H1 (cell line): ENCODE measurements around the gene RBFOX1. TPM values are rescaled to one million over a fixed set of nuclear protein-coding genes. Genes with fewer than 3 reads are reported as not detected.

Source experiments
- CTCF ChIA-PET: fragments of 300-600 bp; sonication (Branson Sonifier 250); formaldehyde crosslinking; loops from one replicate; lab custom pipeline; 2021; ENCODE audit not compliant: partially characterized antibody; lab: Charles Lee
- POLR2A ChIA-PET: fragments of 300-600 bp; sonication (Branson Sonifier 250); formaldehyde crosslinking; loops from one replicate; lab custom pipeline; 2021; ENCODE audit warnings: inconsistent platforms; ENCODE audit not compliant: partially characterized antibody; lab: Charles Lee
- DNase-seq, 2 experiments: peaks; one replicate each; pipeline versions ENCODE4 v3.0.0 to v3.0.0-alpha.2; 2010 to 2022; ENCODE audit warnings: low spot score in 2 of 2, low read depth in 1 of 2, mixed read lengths in 1 of 2
- FAIRE-seq: peaks from 2 replicates; lab custom pipeline; 2011; peaks lifted over from hg19 to GRCh38; lab: Jason Lieb, UNC
- H2AFZ ChIP-seq: 2 replicates; pipeline ENCODE4 v1.8.1; 2012; ENCODE audit warnings: low read length, inconsistent platforms
- H2AK5ac ChIP-seq: 2 replicates; pipeline ENCODE4 v1.6.1; 2013; ENCODE audit warnings: low read depth, low read length
- H2BK120ac ChIP-seq: replicated peaks from 2 replicates; pipeline ENCODE3; 2013; ENCODE audit warnings: low read depth, low read length, inconsistent platforms
- H2BK12ac ChIP-seq: 2 replicates; pipeline ENCODE4 v1.6.1; 2013; ENCODE audit warnings: low read depth, low read length
- H2BK15ac ChIP-seq: 2 replicates; pipeline ENCODE4 v1.6.1; 2013; ENCODE audit warnings: low read length
- H2BK20ac ChIP-seq: 2 replicates; pipeline ENCODE4 v1.6.1; 2013; ENCODE audit warnings: low read length
- H2BK5ac ChIP-seq: 2 replicates; pipeline ENCODE4 v1.6.1; 2013; ENCODE audit warnings: low read depth, low read length
- H3K14ac ChIP-seq: 2 replicates; pipeline ENCODE4 v1.6.1; 2013; ENCODE audit warnings: inconsistent platforms; ENCODE audit not compliant: insufficient read length
- H3K18ac ChIP-seq: 2 replicates; pipeline ENCODE4 v1.6.1; 2013; ENCODE audit warnings: low read length; ENCODE audit errors: extremely low read depth
- H3K23ac ChIP-seq: 2 replicates; pipeline ENCODE4 v1.6.1; 2013; ENCODE audit warnings: inconsistent platforms; ENCODE audit not compliant: insufficient read length
- H3K23me2 ChIP-seq: 2 replicates; pipeline ENCODE4 v1.6.1; 2013; ENCODE audit warnings: low read depth, low read length
- H3K27ac ChIP-seq: 2 replicates; pipeline ENCODE4 v1.6.1; 2011; ENCODE audit warnings: low read depth, low read length, inconsistent platforms
- H3K27me3 ChIP-seq, 4 experiments: replicated peaks in 1 of 4; 1 replicate in 1 of 4; 2 replicates in 3 of 4; pipeline versions ENCODE4 v1.6.1 to v1.8.1; 2011 to 2013; ENCODE audit warnings: low read length in 3 of 4, mild to moderate bottlenecking in 3 of 4, inconsistent platforms in 2 of 4, mixed read lengths in 2 of 4, moderate library complexity in 1 of 4; ENCODE audit not compliant: control insufficient read depth in 3 of 4, insufficient read depth in 3 of 4; ENCODE audit errors: extremely low read depth in 1 of 4
- H3K36me3 ChIP-seq, 4 experiments: 2 replicates each; pipeline versions ENCODE4 v1.6.1 to v1.8.1; 2011 to 2013; ENCODE audit warnings: mild to moderate bottlenecking in 4 of 4, low read length in 3 of 4, moderate library complexity in 2 of 4, control low read depth in 1 of 4, inconsistent platforms in 1 of 4; ENCODE audit not compliant: insufficient read depth in 4 of 4, control insufficient read depth in 2 of 4
- H3K4ac ChIP-seq: replicated peaks from 2 replicates; pipeline ENCODE3; 2013; ENCODE audit warnings: low read length, low read depth, mixed read lengths, inconsistent platforms; ENCODE audit not compliant: insufficient read length
- H3K4me1 ChIP-seq, 4 experiments: replicated peaks in 1 of 4; 1 replicate in 1 of 4; 2 replicates in 3 of 4; pipeline versions ENCODE4 v1.6.1 to v1.8.1; 2011 to 2013; ENCODE audit warnings: low read length in 3 of 4, inconsistent platforms in 2 of 4, mixed read lengths in 1 of 4; ENCODE audit not compliant: insufficient read depth in 4 of 4, control insufficient read depth in 3 of 4
- H3K4me2 ChIP-seq, 2 experiments: 2 replicates each; pipeline versions ENCODE4 v1.6.1 to v1.8.1; 2011 to 2013; ENCODE audit warnings: low read depth in 2 of 2, low read length in 2 of 2, control low read depth in 1 of 2, inconsistent platforms in 1 of 2, mild to moderate bottlenecking in 1 of 2; ENCODE audit not compliant: insufficient read depth in 1 of 2
- H3K4me3 ChIP-seq, 4 experiments: fragments of 200-600, 300-600 bp in 1 of 4; sonication (generic), shearing (Covaris generic), sonication (Bioruptor Twin) in 1 of 4; 2 replicates each; pipeline versions ENCODE4 v1.5.1 to v1.8.1; 2011 to 2016; ENCODE audit warnings: low read length in 4 of 4, low read depth in 3 of 4, control low read depth in 2 of 4, inconsistent platforms in 2 of 4, mild to moderate bottlenecking in 2 of 4, mixed read lengths in 1 of 4, moderate library complexity in 1 of 4; ENCODE audit not compliant: insufficient read depth in 2 of 4; ENCODE audit errors: extremely low read depth in 1 of 4
- H3K56ac ChIP-seq: replicated peaks from 2 replicates; pipeline ENCODE3; 2013; ENCODE audit warnings: low read depth, mild to moderate bottlenecking, mixed read lengths, low read length, inconsistent platforms; ENCODE audit not compliant: insufficient read length
- H3K79me1 ChIP-seq: 2 replicates; pipeline ENCODE4 v1.6.1; 2013; ENCODE audit warnings: low read depth, low read length, control low read depth
- H3K79me2 ChIP-seq, 2 experiments: 2 replicates each; pipeline versions ENCODE4 v1.6.1 to v1.8.1; 2012 to 2013; ENCODE audit warnings: low read length in 2 of 2, mild to moderate bottlenecking in 2 of 2, inconsistent platforms in 1 of 2; ENCODE audit not compliant: insufficient read depth in 2 of 2, control insufficient read depth in 1 of 2
- H3K9ac ChIP-seq, 4 experiments: replicated peaks in 1 of 4; 1 replicate in 1 of 4; 2 replicates in 3 of 4; pipeline versions ENCODE4 v1.6.1 to v1.8.1; 2011 to 2013; ENCODE audit warnings: low read depth in 3 of 4, low read length in 3 of 4, control low read depth in 2 of 4, mild to moderate bottlenecking in 2 of 4, moderate library complexity in 2 of 4, inconsistent platforms in 1 of 4; ENCODE audit errors: extremely low read depth in 1 of 4
- H3K9me3 ChIP-seq, 2 experiments: 2 replicates each; pipeline versions ENCODE4 v1.6.1 to v1.8.1; 2012 to 2013; ENCODE audit warnings: mild to moderate bottlenecking in 2 of 2, moderate library complexity in 2 of 2, control low read depth in 1 of 2, inconsistent platforms in 1 of 2, low read depth in 1 of 2, low read length in 1 of 2, mixed read lengths in 1 of 2; ENCODE audit not compliant: insufficient read depth in 2 of 2
- H4K20me1 ChIP-seq, 2 experiments: replicated peaks in 1 of 2; 2 replicates each; pipeline versions ENCODE3 to v1.8.1; 2011 to 2013; ENCODE audit warnings: inconsistent platforms in 2 of 2, low read length in 2 of 2, mild to moderate bottlenecking in 1 of 2; ENCODE audit not compliant: insufficient read depth in 2 of 2, control insufficient read depth in 1 of 2
- H4K5ac ChIP-seq: 2 replicates; pipeline ENCODE4 v1.6.1; 2013; ENCODE audit warnings: low read length, low read depth, mixed read lengths, inconsistent platforms; ENCODE audit not compliant: insufficient read length
- H4K8ac ChIP-seq: 2 replicates; pipeline ENCODE4 v1.8.0; 2013; ENCODE audit warnings: mild to moderate bottlenecking, moderate library complexity, low read length, inconsistent platforms; ENCODE audit not compliant: insufficient read depth; ENCODE audit errors: extremely low read depth
- H4K91ac ChIP-seq: replicated peaks from 2 replicates; pipeline ENCODE3; 2013; ENCODE audit warnings: low read length, mixed read lengths, inconsistent platforms; ENCODE audit not compliant: insufficient read length
- CBX8 ChIP-seq: fragments of 300-800, 300-1000 bp; sonication (generic); IDR thresholded peaks from 2 replicates; pipeline ENCODE4 v1.7.1; 2016; ENCODE audit warnings: low read depth, low read length, borderline replicate concordance
- JUND ChIP-seq: IDR thresholded peaks from 2 replicates; pipeline ENCODE4 v1.6.1; 2011; ENCODE audit warnings: mild to moderate bottlenecking, improper control_type of control experiment, low read length
- MAX ChIP-seq: IDR thresholded peaks from 2 replicates; pipeline ENCODE4 v1.6.1; 2012; ENCODE audit warnings: inconsistent platforms
- NANOG ChIP-seq: IDR thresholded peaks from 2 replicates; pipeline ENCODE4 v1.6.1; 2011; ENCODE audit warnings: low read length, low read depth, mild to moderate bottlenecking, inconsistent platforms; ENCODE audit not compliant: insufficient read depth, poor library complexity, severe bottlenecking
- POLR2A ChIP-seq, 2 experiments: IDR thresholded peaks; 1 replicate in 1 of 2; 2 replicates in 1 of 2; pipeline ENCODE4 v1.6.1; 2011; ENCODE audit warnings: low read depth in 2 of 2, low read length in 2 of 2, mild to moderate bottlenecking in 2 of 2; ENCODE audit errors: control extremely low read depth in 1 of 2
- RAD21 ChIP-seq, 2 experiments: IDR thresholded peaks in 1 of 2; conservative IDR thresholded peaks in 1 of 2; 2 replicates each; pipeline ENCODE4 v1.6.1; 2011; ENCODE audit warnings: low read depth in 2 of 2, low read length in 2 of 2, improper control_type of control experiment in 1 of 2, inconsistent platforms in 1 of 2, mild to moderate bottlenecking in 1 of 2, moderate library complexity in 1 of 2
- RFX5 ChIP-seq: IDR thresholded peaks from 2 replicates; pipeline ENCODE4 v1.6.1; 2011; ENCODE audit warnings: low read depth, low read length, improper control_type of control experiment, borderline replicate concordance
- SIN3A ChIP-seq, 2 experiments: IDR thresholded peaks in 1 of 2; conservative IDR thresholded peaks in 1 of 2; 2 replicates each; pipeline ENCODE4 v1.6.1; 2011 to 2012; ENCODE audit warnings: low read length in 2 of 2, improper control_type of control experiment in 1 of 2, low read depth in 1 of 2, mild to moderate bottlenecking in 1 of 2
- SIRT6 ChIP-seq: IDR thresholded peaks from one replicate; pipeline ENCODE4 v1.7.1; 2012; ENCODE audit warnings: low read length, inconsistent platforms
- SP1 ChIP-seq: IDR thresholded peaks from 2 replicates; pipeline ENCODE4 v1.6.1; 2011; ENCODE audit warnings: low read depth, low read length
- TAF7 ChIP-seq: optimal IDR thresholded peaks from 2 replicates; pipeline ENCODE3; 2011; ENCODE audit warnings: low read depth, mild to moderate bottlenecking, inconsistent platforms, low read length, moderate library complexity, borderline replicate concordance
- TBP ChIP-seq: IDR thresholded peaks from 2 replicates; pipeline ENCODE4 v1.6.1; 2011; ENCODE audit warnings: low read depth, low read length, improper control_type of control experiment
- WGBS, 2 experiments: shearing (Covaris generic) in 1 of 2; methylation state at CpG; one replicate each; pipeline versions ENCODE4 v1.1.6 to v1.1.7; 2013 to 2015; ENCODE audit warnings: low lambda C conversion rate in 2 of 2, mixed read lengths in 2 of 2, inconsistent platforms in 1 of 2, low coverage in 1 of 2, missing lambda C conversion rate in 1 of 2; ENCODE audit not compliant: insufficient replicate concordance in 2 of 2, insufficient coverage in 1 of 2, insufficient read length in 1 of 2; ENCODE audit errors: extremely low coverage in 1 of 2, missing lambda C conversion rate in 1 of 2; 5-methylcytosine and 5-hydroxymethylcytosine counted together
- polyA plus RNA-seq, 7 experiments: library from polyadenylated mRNA; depleted of rRNA in 3 of 7; stranded (reverse) in 5 of 7; unstranded in 2 of 7; fragments of >200 nt in 5 of 7; fragments of 200-250 nt in 2 of 7; gene quantifications; 1 replicate in 5 of 7; 2 replicates in 1 of 7; 4 replicates in 1 of 7; pipeline versions ENCODE4 v1.2.1 to v1.2.3, GENCODE V29; 2011 to 2013; ENCODE audit warnings: missing spikeins in 2 of 7, mixed read lengths in 2 of 7
- total RNA-seq: library from RNA; stranded (reverse); fragmentation: NEBNext Ultra II Directional; extraction: Animal tissue kit (Norgen Biotek cat#: 25700); gene quantifications from 2 replicates; pipeline ENCODE4 v1.2.1, GENCODE V29; 2021

Gene RBFOX1
- total and polyA plus RNA-seq, 2 of the 8 experiments (the other 6 are each of a cell fraction or from before 2014, with no cell fraction given): 1.7 to 2.8 TPM

DNA sequence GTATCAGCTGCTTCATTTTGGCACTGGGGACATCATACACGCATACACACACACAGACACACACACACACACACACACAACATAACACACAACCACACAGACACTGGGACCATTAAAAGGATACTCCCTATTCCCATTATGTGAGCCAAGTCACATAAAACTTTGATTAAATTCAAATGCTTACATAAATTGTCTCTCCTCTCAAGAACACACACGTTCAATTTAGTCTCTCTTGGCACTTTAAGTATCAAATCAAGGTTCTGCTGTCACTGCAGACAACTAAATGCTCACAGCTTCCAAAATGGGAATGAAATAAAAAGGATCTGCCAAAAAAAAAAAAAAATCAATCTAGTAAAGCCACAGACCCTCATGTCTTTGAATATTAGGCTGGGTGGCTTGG lies 184.9 kb downstream of the RBFOX1 start:
- H4K91ac ChIP-seq: no peak overlapping the region
- no peak overlapping the region for H3K4me2 ChIP-seq
- no peak overlapping the region for H3K23ac ChIP-seq
- 95% methylated on average over 2 of the region's 2 CpGs; no CpG with 5 or more reads in 1 of the 2 experiments for WGBS, 2 experiments
- H2AK5ac ChIP-seq: no peak overlapping the region
- POLR2A ChIA-PET: no interaction called here
- no peak overlapping the region for H2BK20ac ChIP-seq
- H3K56ac ChIP-seq: no peak overlapping the region
- no peak overlapping the region for H2AFZ ChIP-seq
- H2BK12ac ChIP-seq: no peak overlapping the region
- no peak overlapping the region for H3K14ac ChIP-seq
- H2BK15ac ChIP-seq: no peak overlapping the region
- DNase-seq (no peak), FAIRE-seq (no peak)
- no peaks in the 10 kb centered on the region for H3K79me1 ChIP-seq
- peaks cover 0 to 3% of the 10 kb centered on the region in 2 experiments; a peak in 1 of 4 replicates for H3K9me3 ChIP-seq
- H3K9ac ChIP-seq: no peak overlapping the region
- H3K36me3 ChIP-seq: no peaks in the 10 kb centered on the region
- H3K18ac ChIP-seq: no peak overlapping the region
- TF ChIP-seq NANOG (no peak), CBX8 (no peak), RAD21 (IDR thresholded peaks at IDR 0.05 in 1 of 2, conservative IDR thresholded peaks at IDR 0.05 in 1 of 2; ENCODE audit: low read depth in 2 of 2, low read length in 2 of 2) (no peak), TAF7 (no peak), POLR2A (IDR thresholded peaks at IDR 0.05; ENCODE audit: control extremely low read depth in 1 of 2, low read depth in 2 of 2, low read length in 2 of 2) (no peak), RFX5 (no peak), TBP (no peak), SP1 (no peak), MAX (no peak), SIN3A (conservative IDR thresholded peaks at IDR 0.05 in 1 of 2, IDR thresholded peaks at IDR 0.05 in 1 of 2; ENCODE audit: low read depth in 1 of 2, low read length in 2 of 2) (no peak), JUND (no peak), SIRT6 (no peak)
- H3K27ac ChIP-seq: no peak overlapping the region
- H2BK5ac ChIP-seq: no peak overlapping the region
- no peak overlapping the region for H2BK120ac ChIP-seq
- no peaks in the 10 kb centered on the region for H3K27me3 ChIP-seq
- H3K79me2 ChIP-seq: no peaks in the 10 kb centered on the region
- H3K4ac ChIP-seq: no peak overlapping the region
- H3K4me3 ChIP-seq: no peak overlapping the region
- no peak overlapping the region for H4K8ac ChIP-seq
- H3K23me2 ChIP-seq: no peaks in the 10 kb centered on the region; the same call in 1 of the 2 replicates
- no peaks in the 10 kb centered on the region for H3K4me1 ChIP-seq
- CTCF ChIA-PET: interaction anchor here (1.2 kb wide), 1 partner anchor 9 kb away, joined by 5 read pairs; no protein-coding TSS in a partner anchor
- H4K5ac ChIP-seq: no peak overlapping the region
- no peaks in the 10 kb centered on the region for H4K20me1 ChIP-seq
